ENCODE data around the gene CELSR1.

CELSR1 gene

DNA sequence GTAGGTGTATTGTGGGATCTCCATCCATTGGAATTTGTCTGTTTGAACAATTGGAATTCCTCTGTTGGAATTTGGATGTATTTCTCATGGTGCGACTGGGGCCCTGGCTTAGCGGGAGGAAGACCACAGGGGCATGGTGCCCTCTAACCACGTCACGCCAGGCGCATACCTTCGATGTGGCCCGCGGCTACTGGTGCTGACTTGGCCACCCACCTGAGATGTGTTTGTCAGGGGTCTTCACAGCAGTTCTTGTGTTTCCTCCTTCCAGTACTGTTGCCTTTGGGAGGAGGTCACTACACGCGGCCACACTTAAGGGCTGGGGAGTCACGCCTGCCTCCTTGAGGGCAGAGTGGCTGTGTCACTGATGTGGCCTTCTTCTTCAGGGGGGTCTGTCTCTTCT lies 46.2 kb upstream of the CELSR1 start:
- TF ChIP-seq, protein P1, sequence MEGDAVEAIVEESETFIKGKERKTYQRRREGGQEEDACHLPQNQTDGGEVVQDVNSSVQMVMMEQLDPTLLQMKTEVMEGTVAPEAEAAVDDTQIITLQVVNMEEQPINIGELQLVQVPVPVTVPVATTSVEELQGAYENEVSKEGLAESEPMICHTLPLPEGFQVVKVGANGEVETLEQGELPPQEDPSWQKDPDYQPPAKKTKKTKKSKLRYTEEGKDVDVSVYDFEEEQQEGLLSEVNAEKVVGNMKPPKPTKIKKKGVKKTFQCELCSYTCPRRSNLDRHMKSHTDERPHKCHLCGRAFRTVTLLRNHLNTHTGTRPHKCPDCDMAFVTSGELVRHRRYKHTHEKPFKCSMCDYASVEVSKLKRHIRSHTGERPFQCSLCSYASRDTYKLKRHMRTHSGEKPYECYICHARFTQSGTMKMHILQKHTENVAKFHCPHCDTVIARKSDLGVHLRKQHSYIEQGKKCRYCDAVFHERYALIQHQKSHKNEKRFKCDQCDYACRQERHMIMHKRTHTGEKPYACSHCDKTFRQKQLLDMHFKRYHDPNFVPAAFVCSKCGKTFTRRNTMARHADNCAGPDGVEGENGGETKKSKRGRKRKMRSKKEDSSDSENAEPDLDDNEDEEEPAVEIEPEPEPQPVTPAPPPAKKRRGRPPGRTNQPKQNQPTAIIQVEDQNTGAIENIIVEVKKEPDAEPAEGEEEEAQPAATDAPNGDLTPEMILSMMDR (IDR thresholded peaks at IDR 0.05; ENCODE audit: borderline replicate concordance, insufficient read depth, low read depth, low read length) = no peak
- H3K4me3 ChIP-seq (ENCODE audit: low read depth, low read length) = no peak overlapping the region

DNA sequence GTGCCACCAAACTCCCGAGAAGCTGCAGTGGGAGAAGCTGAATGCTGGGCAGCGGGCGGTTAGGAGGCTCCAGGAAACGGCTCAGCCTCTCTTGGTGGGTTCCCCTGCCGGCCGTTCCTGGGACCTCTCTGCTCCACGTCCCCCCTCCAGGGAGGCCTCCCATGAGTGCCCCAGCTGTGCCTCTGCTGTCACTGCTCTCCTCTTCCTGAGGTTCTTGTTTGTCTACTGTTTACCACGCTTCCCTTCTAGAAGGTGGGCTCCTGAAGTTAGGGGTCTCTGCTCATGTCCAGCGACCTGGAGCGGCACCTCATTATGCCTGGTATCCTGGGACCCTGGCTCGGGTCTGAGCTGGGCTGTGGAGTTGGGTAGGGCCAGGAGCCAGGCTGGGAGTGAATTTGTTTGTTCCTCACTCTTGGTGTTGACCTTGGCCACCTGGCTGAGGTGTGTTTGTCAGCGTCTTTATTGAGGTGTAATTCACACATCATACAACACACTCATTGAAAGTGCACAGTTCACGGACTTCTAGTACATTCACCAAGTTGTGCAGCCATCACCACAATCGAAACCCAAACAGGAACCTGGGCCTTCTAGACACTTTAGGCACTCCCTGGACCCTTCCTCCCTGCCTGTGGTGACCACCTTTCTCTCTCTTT lies 45.0 kb upstream of the CELSR1 start:
- TF ChIP-seq, protein P1 (IDR thresholded peaks at IDR 0.05; ENCODE audit: borderline replicate concordance, insufficient read depth, low read depth, low read length) = 0 out of 2 replicates have a peak, but pooled peaks have one; percentile 35
- no peak overlapping the region for H3K4me3 ChIP-seq (ENCODE audit: low read depth, low read length)

DNA sequence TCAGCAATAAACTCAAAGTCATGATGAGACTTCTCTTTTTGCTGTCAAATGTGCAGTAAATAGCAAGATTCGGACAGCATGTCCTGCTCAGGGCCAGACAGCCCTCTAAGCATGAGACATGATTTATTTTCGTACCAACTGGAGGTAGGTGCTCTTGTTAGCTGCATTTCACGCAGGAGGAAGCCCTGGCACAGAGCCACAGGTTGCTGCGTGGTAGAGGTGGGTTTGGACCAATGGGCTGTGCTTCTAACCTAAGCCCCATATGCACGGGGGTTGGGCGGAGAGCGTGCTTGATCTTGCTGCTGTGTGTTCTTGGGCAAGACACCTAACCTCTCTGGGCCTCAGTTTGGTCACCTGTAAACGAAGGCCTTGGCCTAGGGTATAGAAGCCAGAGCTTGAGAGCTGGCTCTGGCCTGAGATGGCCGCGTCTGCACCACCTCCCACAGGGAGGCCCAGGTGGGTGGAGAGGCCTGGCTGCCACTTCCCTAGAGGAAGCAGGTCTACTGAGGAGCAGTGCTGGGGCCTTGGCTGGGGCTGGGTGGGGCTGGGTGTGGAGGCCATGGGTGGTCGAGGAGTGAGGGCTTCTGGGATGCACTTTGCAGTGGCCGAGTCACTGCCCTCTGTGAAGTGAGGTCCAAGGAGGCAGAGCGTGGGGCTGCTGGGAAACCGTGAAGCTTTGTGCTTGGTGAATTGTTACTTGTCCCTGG lies 44.3 kb upstream of the CELSR1 start:
- no peak overlapping the region for H3K4me3 ChIP-seq (ENCODE audit: low read depth, low read length)
- TF ChIP-seq, protein P1 (IDR thresholded peaks at IDR 0.05; ENCODE audit: borderline replicate concordance, insufficient read depth, low read depth, low read length) = no peak

DNA sequence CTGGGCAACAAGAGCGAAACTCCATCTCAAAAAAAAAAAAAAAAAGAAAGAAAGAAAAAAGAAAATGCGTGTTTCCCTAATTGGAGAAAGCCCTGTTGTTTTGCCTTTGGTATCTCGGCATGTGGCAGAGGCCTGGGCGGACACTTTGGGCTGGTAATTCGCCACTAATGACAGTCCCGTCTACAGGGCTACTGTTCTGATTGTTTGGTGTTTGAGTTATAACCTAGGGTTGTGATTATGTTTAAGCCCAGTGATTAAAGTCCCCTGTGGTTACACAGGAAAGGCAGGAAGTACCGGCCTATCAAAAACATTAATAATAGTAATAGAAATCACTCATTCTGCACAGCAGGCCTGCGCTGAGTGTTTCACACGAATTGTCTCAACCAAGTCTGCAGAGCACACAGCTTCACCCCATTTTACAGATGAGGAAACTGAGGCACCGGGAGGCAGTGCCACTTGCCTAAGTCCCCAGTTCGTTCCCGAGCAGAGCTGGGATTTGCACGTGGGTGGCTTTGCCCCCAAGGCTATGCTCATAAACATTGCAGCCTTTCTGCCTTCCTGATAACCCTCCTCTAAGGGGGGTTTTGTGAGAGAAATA lies 43.6 kb upstream of the CELSR1 start:
- H3K4me3 ChIP-seq (ENCODE audit: low read depth, low read length) = no peak overlapping the region
- TF ChIP-seq, protein P1 (IDR thresholded peaks at IDR 0.05; ENCODE audit: borderline replicate concordance, insufficient read depth, low read depth, low read length) = no peak

DNA sequence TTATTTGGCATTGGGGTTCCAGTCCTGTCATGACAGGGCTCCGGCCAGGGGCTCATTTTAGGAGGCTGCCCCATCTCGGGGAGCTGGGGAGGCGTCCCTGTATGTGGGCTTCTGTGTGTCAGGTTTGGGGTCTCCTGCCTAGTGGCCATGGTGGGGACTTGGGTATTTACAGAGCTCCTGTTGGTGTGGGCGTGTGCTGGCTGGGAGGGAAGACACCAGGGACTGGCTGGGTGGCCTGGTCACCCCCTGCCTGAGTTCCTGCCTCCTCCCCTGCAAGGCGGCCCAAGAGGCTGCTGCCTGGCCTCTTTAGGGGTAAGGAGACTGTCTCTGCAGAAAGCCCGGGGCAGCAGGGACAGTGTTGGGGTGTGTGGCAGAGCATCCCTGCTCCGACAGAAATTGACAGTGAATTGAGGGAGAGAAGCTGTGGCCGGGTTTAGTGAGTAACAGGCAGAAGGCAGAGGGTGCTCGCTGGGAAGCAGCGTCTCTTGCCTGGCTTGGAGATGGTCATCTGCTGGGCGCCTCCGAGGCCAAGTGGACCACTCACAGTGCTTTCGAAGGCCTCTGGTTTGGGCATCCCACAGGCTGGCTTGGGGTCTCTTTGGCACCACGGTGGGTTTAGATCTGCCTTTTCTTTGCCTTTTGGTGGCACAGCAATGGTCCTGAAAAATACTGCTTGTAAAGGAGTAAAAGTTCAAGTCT lies 42.5 kb upstream of the CELSR1 start:
- H3K4me3 ChIP-seq (ENCODE audit: low read depth, low read length) = no peak overlapping the region
- TF ChIP-seq, protein P1 (IDR thresholded peaks at IDR 0.05; ENCODE audit: borderline replicate concordance, insufficient read depth, low read depth, low read length) = no peak

DNA sequence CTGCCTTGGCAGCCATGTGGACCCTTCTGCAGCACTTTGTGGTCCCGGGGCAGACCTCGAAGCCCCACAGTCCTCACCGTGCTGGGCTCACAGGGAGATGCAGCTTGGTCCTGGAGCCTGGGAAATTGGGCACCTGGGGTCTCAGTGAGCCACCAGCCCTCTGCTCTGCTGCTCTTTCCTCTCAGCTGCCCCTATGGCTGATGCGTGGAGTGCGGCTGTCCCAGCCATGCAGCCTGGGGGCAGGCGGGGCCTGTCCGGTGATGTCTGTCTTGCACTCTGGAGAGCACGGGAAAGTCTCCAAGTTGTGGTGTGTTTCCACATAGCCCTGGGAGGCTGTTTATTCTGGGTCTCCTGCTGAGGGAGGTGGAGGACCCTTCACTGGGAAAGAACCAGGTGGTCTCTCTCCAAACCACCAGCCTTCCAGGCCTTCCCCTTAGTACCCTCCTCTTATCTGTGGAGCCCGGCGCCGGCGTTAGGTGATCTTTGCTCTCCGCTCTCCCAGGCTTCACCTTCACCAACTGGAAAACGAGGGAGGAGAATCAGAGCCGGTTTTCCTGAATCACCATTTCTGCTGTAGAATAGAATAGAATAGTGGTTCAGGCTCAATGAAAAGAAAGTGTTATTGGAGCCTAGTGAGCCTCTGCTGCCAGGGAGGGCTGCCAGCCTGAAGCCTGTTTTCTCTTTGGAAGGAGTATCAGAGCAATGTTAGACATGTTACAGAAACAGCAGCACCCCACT lies 41.6 kb upstream of the CELSR1 start:
- H3K4me3 ChIP-seq (ENCODE audit: low read depth, low read length) = no peak overlapping the region

More for the DNA sequence above, 41.6 kb upstream of the CELSR1 start:
- TF ChIP-seq, protein P1 (IDR thresholded peaks at IDR 0.05; ENCODE audit: borderline replicate concordance, insufficient read depth, low read depth, low read length) = no peak
